HG03139 (cell line): ENCODE data around the gene GAS2L2.

ENCODE experiments used
- ATAC-seq: cut with Tn5 transposase; IDR thresholded peaks from one replicate; pipeline ENCODE4 v1.9.1; 2021; ENCODE audit not compliant: unreplicated experiment

The GAS2L2 gene

DNA sequence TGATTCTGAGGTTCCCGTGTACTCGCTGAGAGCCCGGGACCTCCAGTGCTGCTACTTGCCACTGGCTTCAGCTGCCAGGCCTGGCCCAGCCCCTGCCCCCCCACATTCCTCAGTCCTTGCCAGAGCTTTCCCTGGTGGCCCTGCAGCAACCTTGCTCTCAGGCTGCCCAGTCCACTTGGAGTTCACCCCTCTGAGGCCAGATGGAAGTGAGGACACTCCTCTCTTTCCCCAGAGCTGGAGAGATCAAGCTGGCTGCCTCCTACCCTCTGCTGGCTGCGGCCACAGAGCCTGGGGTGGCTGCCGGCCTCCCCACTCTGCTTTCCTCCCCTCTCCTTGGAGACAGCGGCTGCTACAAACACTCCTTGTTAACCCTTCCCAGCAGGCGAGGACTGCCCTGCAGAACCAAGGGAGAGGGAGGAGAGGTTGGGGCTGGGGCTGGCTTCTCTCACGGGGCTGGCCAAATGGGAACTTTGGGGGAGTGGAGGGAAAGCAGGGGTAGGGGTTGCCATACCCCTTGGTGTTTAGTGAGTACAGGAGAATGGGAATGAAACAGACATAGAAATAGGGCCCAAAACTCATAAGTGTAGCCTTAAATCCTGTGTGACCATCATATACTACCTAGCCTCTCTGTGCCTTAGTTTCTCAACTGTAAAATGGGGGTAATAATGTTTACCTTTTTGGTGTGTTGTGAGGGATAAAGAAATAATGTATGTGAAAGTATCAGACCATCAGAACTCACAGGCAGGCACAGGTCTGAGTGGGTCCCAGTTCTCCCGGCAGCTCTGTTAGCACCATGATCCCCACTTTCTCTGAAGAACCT lies at the start of gene GAS2L2:
GAS2L2 (minus strand) TSS at position 295 of the 820 bp plus-strand sequence. CDS start 389 bp downstream, outside the sequence.
- no peak for ATAC-seq

- no peak for ATAC-seq
Measured at GRCh38 chr17:35801583-35802224, 48.7 kb upstream of the GAS2L2 start.

DNA sequence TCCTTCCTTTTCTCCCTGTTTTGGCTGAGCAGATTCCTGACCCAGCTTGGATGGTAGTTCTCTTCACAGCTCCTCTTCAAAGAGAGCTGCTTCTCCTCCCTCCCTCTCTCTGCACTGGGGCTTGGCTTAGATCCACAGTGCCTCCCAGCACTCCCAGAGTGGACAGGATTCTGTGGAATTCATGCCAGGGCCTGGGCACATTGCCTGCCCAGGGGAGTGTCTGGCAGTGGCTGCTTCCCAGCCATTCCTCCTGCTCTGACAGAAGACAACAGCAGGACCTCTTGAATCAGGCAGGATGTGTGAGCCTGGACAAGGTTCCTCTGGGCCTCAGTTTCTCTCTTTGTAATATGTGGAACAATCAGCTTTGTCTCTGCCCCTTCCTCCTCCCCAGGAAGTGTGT lies 46.9 kb upstream of the GAS2L2 start:
- no peak for ATAC-seq

- ATAC-seq: no peak
Measured at GRCh38 chr17:35797918-35798317, 44.9 kb upstream of the GAS2L2 start.

- no peak for ATAC-seq
Measured at GRCh38 chr17:35797370-35797769, 44.3 kb upstream of the GAS2L2 start.

DNA sequence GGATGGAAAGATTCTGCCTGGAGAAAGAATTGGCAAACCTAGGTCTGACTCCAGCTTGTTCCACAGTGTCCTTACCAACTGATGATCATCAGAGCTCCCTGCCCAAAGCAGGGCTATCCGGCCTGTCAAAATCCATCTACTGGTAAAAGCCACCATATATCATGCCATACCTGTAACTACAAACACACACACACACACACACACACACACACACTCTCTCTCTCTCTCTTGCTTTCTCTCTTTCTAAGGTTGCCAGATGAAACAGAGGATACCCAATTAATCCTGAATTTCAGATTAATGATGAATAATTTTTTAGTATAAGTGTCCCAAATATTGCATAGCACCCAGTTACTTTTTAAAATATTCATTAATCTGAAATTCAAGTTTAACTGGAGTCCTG lies 43.9 kb upstream of the GAS2L2 start:
- no peak for ATAC-seq

GRCh38 chr17:35795871-35796265 lies 42.8 kb upstream of the GAS2L2 start:
- no peak for ATAC-seq

DNA sequence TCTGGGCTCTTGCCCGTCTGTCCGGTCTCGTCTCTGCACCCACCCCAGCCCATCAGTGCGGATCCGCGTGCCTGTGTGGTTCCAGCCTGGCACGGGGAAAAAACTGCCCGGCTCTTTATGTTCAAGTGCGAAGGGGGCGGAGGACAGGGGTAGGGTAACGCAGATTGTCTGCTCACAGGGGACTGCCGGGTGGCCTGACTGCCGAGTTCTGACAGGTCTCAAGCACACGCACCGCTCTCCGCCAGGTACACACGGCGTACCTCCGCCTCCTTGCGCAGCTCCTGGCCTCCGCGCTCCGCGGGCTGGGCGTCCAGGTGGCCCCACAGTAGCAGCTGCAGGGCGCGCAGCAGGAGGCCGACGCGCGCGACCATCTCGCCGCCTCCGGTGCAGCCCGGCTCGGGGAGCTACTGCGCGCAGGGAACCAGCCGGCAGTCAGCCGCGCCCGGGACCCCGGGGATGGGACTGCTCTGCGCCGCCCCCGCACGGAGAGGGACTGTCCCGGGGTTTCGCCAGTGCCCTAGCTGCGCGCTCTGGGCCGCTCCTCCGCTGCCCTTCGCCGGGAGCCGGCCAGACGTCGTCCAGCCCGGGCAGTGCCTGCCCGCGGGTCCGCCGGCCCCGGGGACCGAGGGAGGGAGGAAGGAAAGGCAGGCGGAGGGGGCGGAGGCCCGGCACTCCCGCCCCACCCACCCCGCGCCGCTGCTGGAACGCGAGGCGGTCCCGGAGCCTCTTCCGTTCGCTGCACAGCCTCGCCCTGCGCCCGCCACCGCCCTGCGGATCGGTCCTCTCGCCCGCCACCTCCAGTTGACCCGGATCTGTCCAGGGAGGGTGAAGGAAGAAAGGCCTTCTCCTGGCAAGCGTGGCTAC lies 42.2 kb upstream of the GAS2L2 start, which contains the start of gene MMP28:
MMP28 (minus strand) TSS at position 635 of the 864 bp plus-strand sequence; CDS start at position 371, 264 bp downstream.
- ATAC-seq: no peak

- no peak for ATAC-seq
Measured at GRCh38 chr17:35793257-35793656, 40.2 kb upstream of the GAS2L2 start.

GRCh38 chr17:35791681-35792350 lies 38.8 kb upstream of the GAS2L2 start:
- ATAC-seq: no peak

GRCh38 chr17:35790841-35791240 lies 37.8 kb upstream of the GAS2L2 start:
- no peak for ATAC-seq

DNA sequence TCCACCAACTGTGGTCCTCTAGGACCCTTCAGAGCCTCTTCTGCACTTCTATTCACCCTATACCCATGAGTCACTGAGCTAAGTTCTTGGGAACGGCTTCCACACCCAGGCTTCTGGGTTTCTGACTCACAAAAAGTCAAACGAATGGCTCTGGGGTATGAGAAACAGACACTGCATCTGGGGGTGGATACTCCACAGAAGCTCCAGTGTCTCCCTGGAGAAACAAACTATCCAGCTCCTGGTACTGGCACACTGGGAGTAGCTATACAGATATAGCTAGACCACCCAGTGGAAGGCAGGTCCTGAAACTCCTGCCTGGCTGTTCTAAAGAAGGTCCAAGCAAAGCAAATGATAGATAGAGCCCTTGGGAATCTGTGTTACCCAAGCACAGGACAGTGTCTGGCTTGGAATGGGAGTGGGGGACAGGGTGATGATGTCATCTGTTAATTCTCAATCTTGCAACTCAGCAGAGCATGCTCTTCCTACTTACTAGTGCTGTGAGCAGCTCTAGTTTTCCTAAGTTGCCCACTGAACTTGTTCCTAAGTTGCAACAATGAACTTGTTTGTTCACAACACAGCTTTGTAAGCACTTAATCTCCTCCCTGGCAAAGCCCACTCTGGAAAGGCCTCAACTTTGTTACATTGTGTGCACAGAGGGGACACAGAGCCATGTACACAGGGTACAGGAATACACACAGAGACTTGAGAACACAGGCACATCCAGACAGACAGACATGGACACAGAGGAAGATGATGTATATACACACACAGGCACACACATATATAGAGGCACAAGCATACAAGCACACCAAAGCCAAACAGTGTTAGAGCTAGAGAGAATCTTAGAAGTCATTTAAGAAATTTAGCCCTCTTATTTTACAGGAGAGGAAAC lies 35.7 kb upstream of the GAS2L2 start:
- no peak for ATAC-seq

DNA sequence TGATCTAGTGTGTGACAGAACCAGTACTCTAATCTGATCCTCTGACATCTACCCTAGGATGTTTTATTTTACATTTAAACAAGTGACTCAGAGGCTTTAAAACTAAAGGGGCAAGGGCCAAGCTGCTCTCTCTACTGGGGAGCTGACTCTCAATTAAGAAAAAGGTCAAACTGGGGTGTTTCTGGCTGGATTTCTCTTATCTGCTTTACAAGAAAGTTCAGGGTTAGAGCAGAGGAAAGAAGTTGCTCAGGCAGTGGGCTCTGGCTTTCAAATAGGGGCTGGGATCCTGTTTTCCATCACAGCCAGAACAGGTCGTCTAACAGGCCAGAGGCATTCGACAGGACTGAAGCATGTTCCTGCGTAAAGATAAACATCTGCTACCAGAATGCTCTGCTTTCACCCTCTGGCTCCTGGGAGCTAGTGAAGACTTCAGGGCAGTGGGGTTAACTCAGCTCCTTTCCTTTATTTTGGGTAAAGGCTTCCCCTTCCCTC lies 33.9 kb upstream of the GAS2L2 start:
- ATAC-seq: no peak

DNA sequence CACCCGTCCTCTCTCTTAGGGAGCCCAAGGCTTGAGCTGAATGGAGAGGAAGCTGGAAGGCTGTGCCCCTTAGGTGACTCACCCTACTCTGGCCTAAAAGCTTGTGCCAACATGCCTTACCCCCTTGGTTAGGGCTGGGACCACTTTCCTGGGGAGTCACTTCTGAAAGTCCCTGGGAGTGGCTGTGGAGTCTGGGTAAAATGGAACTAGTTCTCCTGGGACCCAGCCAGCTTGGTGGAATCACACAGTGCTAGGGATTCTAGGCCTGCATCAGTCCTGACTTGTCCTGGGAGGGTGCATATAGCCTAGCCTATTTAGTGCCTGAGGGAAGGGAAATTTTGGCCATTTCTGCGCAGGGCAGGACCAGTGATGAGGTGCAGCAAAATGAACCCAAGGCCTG lies 31.9 kb upstream of the GAS2L2 start:
- no peak for ATAC-seq

GRCh38 chr17:35780950-35781349 lies 27.9 kb upstream of the GAS2L2 start:
- no peak for ATAC-seq

GRCh38 chr17:35778641-35779196 lies 25.7 kb upstream of the GAS2L2 start:
- no peak for ATAC-seq

DNA sequence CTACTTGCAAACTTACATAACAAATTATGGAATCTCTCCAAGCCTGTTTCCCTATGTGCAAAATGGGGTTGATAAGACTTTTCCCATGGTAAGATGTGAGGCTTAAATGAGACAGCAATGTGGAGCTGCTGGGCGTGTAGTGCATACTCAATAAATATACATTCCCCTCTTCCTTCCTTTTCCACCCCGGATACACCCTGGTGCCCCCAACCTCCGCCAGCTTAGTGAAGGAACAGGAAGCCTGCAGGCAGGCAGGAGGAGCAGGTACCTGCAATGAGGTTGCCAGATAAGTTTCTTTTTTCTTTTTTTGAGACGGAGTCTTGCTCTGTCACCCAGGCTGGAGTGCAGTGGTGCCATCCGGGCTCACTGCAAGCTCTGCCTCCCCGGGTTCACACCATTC lies 22.5 kb upstream of the GAS2L2 start:
- ATAC-seq: no peak

DNA sequence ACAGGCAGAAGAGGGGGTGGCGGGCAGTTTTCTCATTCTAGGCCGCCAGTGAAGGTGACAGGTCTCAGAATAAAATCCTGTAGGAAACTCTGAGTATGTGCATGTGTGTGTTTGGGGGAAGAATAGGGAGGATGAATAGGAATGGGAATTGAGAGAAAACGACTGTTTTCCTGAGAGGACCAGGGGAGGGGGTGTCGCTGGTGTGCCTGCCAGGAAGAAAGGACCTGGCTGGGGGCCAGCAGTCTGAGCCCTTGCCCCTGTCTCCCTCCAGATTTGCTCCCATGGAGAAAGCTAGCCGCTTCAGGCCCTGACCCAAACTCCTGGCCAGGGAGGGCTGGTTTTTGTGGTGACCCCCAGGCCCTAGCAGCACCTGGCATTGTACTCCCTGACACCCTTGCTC lies 22.0 kb upstream of the GAS2L2 start:
- no peak for ATAC-seq

GRCh38 chr17:35774499-35774898 lies 21.5 kb upstream of the GAS2L2 start:
- ATAC-seq: no peak
